H1 (cell line): Measurements from ENCODE around the gene DGAT2. TPM values are rescaled to one million over a fixed set of nuclear protein-coding genes. Genes with fewer than 3 reads are reported as not detected.

Experiments used
- CTCF ChIA-PET: fragments of 300-600 bp; sonication (Branson Sonifier 250); formaldehyde crosslinking; loops from one replicate; lab custom pipeline; 2021; ENCODE audit not compliant: partially characterized antibody; lab: Charles Lee
- POLR2A ChIA-PET: fragments of 300-600 bp; sonication (Branson Sonifier 250); formaldehyde crosslinking; loops from one replicate; lab custom pipeline; 2021; ENCODE audit warnings: inconsistent platforms; ENCODE audit not compliant: partially characterized antibody; lab: Charles Lee
- DNase-seq, 2 experiments: peaks; one replicate each; pipeline versions ENCODE4 v3.0.0 to v3.0.0-alpha.2; 2010 to 2022; ENCODE audit warnings: low spot score in 2 of 2, low read depth in 1 of 2, mixed read lengths in 1 of 2
- FAIRE-seq: peaks from 2 replicates; lab custom pipeline; 2011; peaks lifted over from hg19 to GRCh38; lab: Jason Lieb, UNC
- H2AFZ ChIP-seq: 2 replicates; pipeline ENCODE4 v1.8.1; 2012; ENCODE audit warnings: low read length, inconsistent platforms
- H2AK5ac ChIP-seq: 2 replicates; pipeline ENCODE4 v1.6.1; 2013; ENCODE audit warnings: low read depth, low read length
- H2BK120ac ChIP-seq: replicated peaks from 2 replicates; pipeline ENCODE3; 2013; ENCODE audit warnings: low read depth, low read length, inconsistent platforms
- H2BK12ac ChIP-seq: 2 replicates; pipeline ENCODE4 v1.6.1; 2013; ENCODE audit warnings: low read depth, low read length
- H2BK15ac ChIP-seq: 2 replicates; pipeline ENCODE4 v1.6.1; 2013; ENCODE audit warnings: low read length
- H2BK20ac ChIP-seq: 2 replicates; pipeline ENCODE4 v1.6.1; 2013; ENCODE audit warnings: low read length
- H2BK5ac ChIP-seq: 2 replicates; pipeline ENCODE4 v1.6.1; 2013; ENCODE audit warnings: low read depth, low read length
- H3K14ac ChIP-seq: 2 replicates; pipeline ENCODE4 v1.6.1; 2013; ENCODE audit warnings: inconsistent platforms; ENCODE audit not compliant: insufficient read length
- H3K18ac ChIP-seq: 2 replicates; pipeline ENCODE4 v1.6.1; 2013; ENCODE audit warnings: low read length; ENCODE audit errors: extremely low read depth
- H3K23ac ChIP-seq: 2 replicates; pipeline ENCODE4 v1.6.1; 2013; ENCODE audit warnings: inconsistent platforms; ENCODE audit not compliant: insufficient read length
- H3K23me2 ChIP-seq: 2 replicates; pipeline ENCODE4 v1.6.1; 2013; ENCODE audit warnings: low read depth, low read length
- H3K27ac ChIP-seq: 2 replicates; pipeline ENCODE4 v1.6.1; 2011; ENCODE audit warnings: low read depth, low read length, inconsistent platforms
- H3K27me3 ChIP-seq, 4 experiments: replicated peaks in 1 of 4; 1 replicate in 1 of 4; 2 replicates in 3 of 4; pipeline versions ENCODE4 v1.6.1 to v1.8.1; 2011 to 2013; ENCODE audit warnings: low read length in 3 of 4, mild to moderate bottlenecking in 3 of 4, inconsistent platforms in 2 of 4, mixed read lengths in 2 of 4, moderate library complexity in 1 of 4; ENCODE audit not compliant: control insufficient read depth in 3 of 4, insufficient read depth in 3 of 4; ENCODE audit errors: extremely low read depth in 1 of 4
- H3K36me3 ChIP-seq, 4 experiments: 2 replicates each; pipeline versions ENCODE4 v1.6.1 to v1.8.1; 2011 to 2013; ENCODE audit warnings: mild to moderate bottlenecking in 4 of 4, low read length in 3 of 4, moderate library complexity in 2 of 4, control low read depth in 1 of 4, inconsistent platforms in 1 of 4; ENCODE audit not compliant: insufficient read depth in 4 of 4, control insufficient read depth in 2 of 4
- H3K4ac ChIP-seq: replicated peaks from 2 replicates; pipeline ENCODE3; 2013; ENCODE audit warnings: low read length, low read depth, mixed read lengths, inconsistent platforms; ENCODE audit not compliant: insufficient read length
- H3K4me1 ChIP-seq, 4 experiments: replicated peaks in 1 of 4; 1 replicate in 1 of 4; 2 replicates in 3 of 4; pipeline versions ENCODE4 v1.6.1 to v1.8.1; 2011 to 2013; ENCODE audit warnings: low read length in 3 of 4, inconsistent platforms in 2 of 4, mixed read lengths in 1 of 4; ENCODE audit not compliant: insufficient read depth in 4 of 4, control insufficient read depth in 3 of 4
- H3K4me2 ChIP-seq, 2 experiments: 2 replicates each; pipeline versions ENCODE4 v1.6.1 to v1.8.1; 2011 to 2013; ENCODE audit warnings: low read depth in 2 of 2, low read length in 2 of 2, control low read depth in 1 of 2, inconsistent platforms in 1 of 2, mild to moderate bottlenecking in 1 of 2; ENCODE audit not compliant: insufficient read depth in 1 of 2
- H3K4me3 ChIP-seq, 4 experiments: fragments of 200-600, 300-600 bp in 1 of 4; sonication (generic), shearing (Covaris generic), sonication (Bioruptor Twin) in 1 of 4; 2 replicates each; pipeline versions ENCODE4 v1.5.1 to v1.8.1; 2011 to 2016; ENCODE audit warnings: low read length in 4 of 4, low read depth in 3 of 4, control low read depth in 2 of 4, inconsistent platforms in 2 of 4, mild to moderate bottlenecking in 2 of 4, mixed read lengths in 1 of 4, moderate library complexity in 1 of 4; ENCODE audit not compliant: insufficient read depth in 2 of 4; ENCODE audit errors: extremely low read depth in 1 of 4
- H3K56ac ChIP-seq: replicated peaks from 2 replicates; pipeline ENCODE3; 2013; ENCODE audit warnings: low read depth, mild to moderate bottlenecking, mixed read lengths, low read length, inconsistent platforms; ENCODE audit not compliant: insufficient read length
- H3K79me1 ChIP-seq: 2 replicates; pipeline ENCODE4 v1.6.1; 2013; ENCODE audit warnings: low read depth, low read length, control low read depth
- H3K79me2 ChIP-seq, 2 experiments: 2 replicates each; pipeline versions ENCODE4 v1.6.1 to v1.8.1; 2012 to 2013; ENCODE audit warnings: low read length in 2 of 2, mild to moderate bottlenecking in 2 of 2, inconsistent platforms in 1 of 2; ENCODE audit not compliant: insufficient read depth in 2 of 2, control insufficient read depth in 1 of 2
- H3K9ac ChIP-seq, 4 experiments: replicated peaks in 1 of 4; 1 replicate in 1 of 4; 2 replicates in 3 of 4; pipeline versions ENCODE4 v1.6.1 to v1.8.1; 2011 to 2013; ENCODE audit warnings: low read depth in 3 of 4, low read length in 3 of 4, control low read depth in 2 of 4, mild to moderate bottlenecking in 2 of 4, moderate library complexity in 2 of 4, inconsistent platforms in 1 of 4; ENCODE audit errors: extremely low read depth in 1 of 4
- H3K9me3 ChIP-seq, 2 experiments: 2 replicates each; pipeline versions ENCODE4 v1.6.1 to v1.8.1; 2012 to 2013; ENCODE audit warnings: mild to moderate bottlenecking in 2 of 2, moderate library complexity in 2 of 2, control low read depth in 1 of 2, inconsistent platforms in 1 of 2, low read depth in 1 of 2, low read length in 1 of 2, mixed read lengths in 1 of 2; ENCODE audit not compliant: insufficient read depth in 2 of 2
- H4K20me1 ChIP-seq, 2 experiments: replicated peaks in 1 of 2; 2 replicates each; pipeline versions ENCODE3 to v1.8.1; 2011 to 2013; ENCODE audit warnings: inconsistent platforms in 2 of 2, low read length in 2 of 2, mild to moderate bottlenecking in 1 of 2; ENCODE audit not compliant: insufficient read depth in 2 of 2, control insufficient read depth in 1 of 2
- H4K5ac ChIP-seq: 2 replicates; pipeline ENCODE4 v1.6.1; 2013; ENCODE audit warnings: low read length, low read depth, mixed read lengths, inconsistent platforms; ENCODE audit not compliant: insufficient read length
- H4K8ac ChIP-seq: 2 replicates; pipeline ENCODE4 v1.8.0; 2013; ENCODE audit warnings: mild to moderate bottlenecking, moderate library complexity, low read length, inconsistent platforms; ENCODE audit not compliant: insufficient read depth; ENCODE audit errors: extremely low read depth
- H4K91ac ChIP-seq: replicated peaks from 2 replicates; pipeline ENCODE3; 2013; ENCODE audit warnings: low read length, mixed read lengths, inconsistent platforms; ENCODE audit not compliant: insufficient read length
- EP300 ChIP-seq, 2 experiments: IDR thresholded peaks; 1 replicate in 1 of 2; 2 replicates in 1 of 2; pipeline ENCODE4 v1.6.1; 2011 to 2012; ENCODE audit warnings: low read depth in 2 of 2, low read length in 2 of 2, mild to moderate bottlenecking in 2 of 2, borderline replicate concordance in 1 of 2, inconsistent platforms in 1 of 2, moderate library complexity in 1 of 2
- EZH2 ChIP-seq: fragments of 200-600 bp; sonication (generic); IDR thresholded peaks from 2 replicates; pipeline ENCODE4 v1.7.1; 2012; ENCODE audit warnings: low read depth, mild to moderate bottlenecking, moderate library complexity, low read length, inconsistent platforms; ENCODE audit not compliant: severe bottlenecking
- HDAC2 ChIP-seq, 2 experiments: fragments of 300-600 bp in 1 of 2; sonication (generic) in 1 of 2; IDR thresholded peaks; 2 replicates each; pipeline ENCODE4 v1.6.1; 2011 to 2012; ENCODE audit warnings: low read depth in 2 of 2, low read length in 2 of 2, mild to moderate bottlenecking in 2 of 2, moderate library complexity in 2 of 2, borderline replicate concordance in 1 of 2, inconsistent platforms in 1 of 2
- KDM4A ChIP-seq: IDR thresholded peaks from one replicate; pipeline ENCODE4 v1.7.1; 2012; ENCODE audit warnings: low read depth, mild to moderate bottlenecking, moderate library complexity, low read length, inconsistent platforms; ENCODE audit not compliant: severe bottlenecking
- PHF8 ChIP-seq: fragments of 200-600 bp; sonication (generic); conservative IDR thresholded peaks from 2 replicates; pipeline ENCODE4 v1.7.1; 2012; ENCODE audit warnings: low read depth, mild to moderate bottlenecking, inconsistent platforms, low read length, moderate library complexity
- RNF2 ChIP-seq: fragments of 200-900, 300-1000 bp; sonication (generic); IDR thresholded peaks from 2 replicates; pipeline ENCODE4 v1.7.1; 2016; ENCODE audit warnings: borderline replicate concordance, low read depth, mild to moderate bottlenecking, antibody characterized with exemption, low read length; ENCODE audit not compliant: poor library complexity, severe bottlenecking; ENCODE audit errors: missing control alignments
- SUZ12 ChIP-seq: fragments of 200-600 bp; sonication (generic); IDR thresholded peaks from 2 replicates; pipeline ENCODE4 v1.6.1; 2012; ENCODE audit warnings: mild to moderate bottlenecking, inconsistent platforms, low read length, moderate library complexity, mixed read lengths
- YY1 ChIP-seq: IDR thresholded peaks from 2 replicates; pipeline ENCODE4 v1.6.1; 2011; ENCODE audit warnings: low read depth, mild to moderate bottlenecking, low read length
- WGBS, 2 experiments: shearing (Covaris generic) in 1 of 2; methylation state at CpG; one replicate each; pipeline versions ENCODE4 v1.1.6 to v1.1.7; 2013 to 2015; ENCODE audit warnings: low lambda C conversion rate in 2 of 2, mixed read lengths in 2 of 2, inconsistent platforms in 1 of 2, low coverage in 1 of 2, missing lambda C conversion rate in 1 of 2; ENCODE audit not compliant: insufficient replicate concordance in 2 of 2, insufficient coverage in 1 of 2, insufficient read length in 1 of 2; ENCODE audit errors: extremely low coverage in 1 of 2, missing lambda C conversion rate in 1 of 2; 5-methylcytosine and 5-hydroxymethylcytosine counted together
- polyA plus RNA-seq, 7 experiments: library from polyadenylated mRNA; depleted of rRNA in 3 of 7; stranded (reverse) in 5 of 7; unstranded in 2 of 7; fragments of >200 nt in 5 of 7; fragments of 200-250 nt in 2 of 7; gene quantifications; 1 replicate in 5 of 7; 2 replicates in 1 of 7; 4 replicates in 1 of 7; pipeline versions ENCODE4 v1.2.1 to v1.2.3, GENCODE V29; 2011 to 2013; ENCODE audit warnings: missing spikeins in 2 of 7, mixed read lengths in 2 of 7
- total RNA-seq: library from RNA; stranded (reverse); fragmentation: NEBNext Ultra II Directional; extraction: Animal tissue kit (Norgen Biotek cat#: 25700); gene quantifications from 2 replicates; pipeline ENCODE4 v1.2.1, GENCODE V29; 2021

DGAT2 gene
- total and polyA plus RNA-seq, 2 of the 8 experiments (the other 6 are each of a cell fraction or from before 2014, with no cell fraction given): 3.2 to 5.9 TPM

GRCh38 chr11:75768909-75769771, 562 bp downstream of the DGAT2 start:
- 0 out of 2 replicates have a peak overlapping the region, but pooled peaks have one; percentile 0 for H2AK5ac ChIP-seq
- POLR2A ChIA-PET: interaction anchor here (0.6 to 1.8 kb wide), 7 partner anchors 23 to 550 kb away, joined by 3 to 5 read pairs (median 3); partner anchors contain the start of gene UVRAG
- H3K9ac ChIP-seq: no peak overlapping the region
- H3K18ac ChIP-seq: peak overlapping the region; percentile 90; the same call in 1 of the 2 replicates
- peak overlapping the region; percentile 26 to 63 (median 32) for H3K4me3 ChIP-seq
- no peak overlapping the region for H2BK120ac ChIP-seq
- no peak overlapping the region for H3K56ac ChIP-seq
- no peak overlapping the region for H4K5ac ChIP-seq
- DNase-seq: peak in 1 of 2 experiments; percentile 63
- H3K23me2 ChIP-seq: peaks cover 6% of the 10 kb centered on the region; the same call in 1 of the 2 replicates
- peaks cover 0 to 16% (median 9%) of the 10 kb centered on the region in 4 experiments; a peak in 5 of 7 replicates for H3K4me1 ChIP-seq
- peaks cover 0 to 2% of the 10 kb centered on the region in 2 experiments; a peak in 1 of 4 replicates for H3K9me3 ChIP-seq
- H3K27me3 ChIP-seq: peaks cover 14 to 54% (median 37%) of the 10 kb centered on the region in 4 experiments
- H3K4me2 ChIP-seq: peak overlapping the region; percentile 89 to 95
- no peak overlapping the region; the same call in 1 of the 2 replicates for H2BK15ac ChIP-seq
- H3K27ac ChIP-seq: no peak overlapping the region
- no peak overlapping the region for H4K91ac ChIP-seq
- H2AFZ ChIP-seq: no peak overlapping the region; the same call in 1 of the 2 replicates
- H2BK20ac ChIP-seq: 0 out of 2 replicates have a peak overlapping the region, but pooled peaks have one; percentile 67
- H2BK5ac ChIP-seq: no peak overlapping the region
- FAIRE-seq: no peak
- H3K36me3 ChIP-seq: no peaks in the 10 kb centered on the region
- no peak overlapping the region for H3K4ac ChIP-seq
- H3K14ac ChIP-seq: no peak overlapping the region
- WGBS, 2 experiments: 12% methylated on average over 35 of the region's 46 CpGs; no CpG with 5 or more reads in 1 of the 2 experiments
- no peaks in the 10 kb centered on the region for H3K79me2 ChIP-seq
- CTCF ChIA-PET: interaction anchor here (0.6 to 2.7 kb wide), 9 partner anchors 8 to 550 kb away, joined by 3 to 7 read pairs (median 3); no protein-coding TSS in a partner anchor
- peak overlapping the region; percentile 98 for H4K8ac ChIP-seq
- 0 out of 2 replicates have a peak, but pooled peaks have one; percentile 3 for TF ChIP-seq PHF8
- TF ChIP-seq EZH2: peak; percentile 64
- no peak for TF ChIP-seq HDAC2 (IDR thresholded peaks at IDR 0.05; ENCODE audit: borderline replicate concordance in 1 of 2, low read depth in 2 of 2, low read length in 2 of 2)
- TF ChIP-seq KDM4A: peak; percentile 82
- no peak for TF ChIP-seq YY1
- peak; percentile 52; the same call in 1 of the 2 replicates for TF ChIP-seq SUZ12
- TF ChIP-seq EP300 (IDR thresholded peaks at IDR 0.05; ENCODE audit: borderline replicate concordance in 1 of 2, low read depth in 2 of 2, low read length in 2 of 2): no peak
- peak; percentile 23 for TF ChIP-seq RNF2
- no peaks in the 10 kb centered on the region for H4K20me1 ChIP-seq
- H3K23ac ChIP-seq: no peak overlapping the region
- no peaks in the 10 kb centered on the region for H3K79me1 ChIP-seq
- peak overlapping the region; percentile 68; the same call in 1 of the 2 replicates for H2BK12ac ChIP-seq
